HL-60 (cell line): Measurements from ENCODE around the gene S100P.

Experiments used
- DNase-seq, 2 experiments: peaks; one replicate each; pipeline ENCODE4 v3.0.0-alpha.2; 2010 to 2020; ENCODE audit warnings: low read depth in 1 of 2, low spot score in 1 of 2
- H3K27ac ChIP-seq: fragments of 250-450 bp; sonication (Bioruptor Pico); replicated peaks from 2 replicates; pipeline ENCODE4 v1.5.1; 2020; ENCODE audit warnings: mild to moderate bottlenecking, moderate library complexity
- H3K27me3 ChIP-seq: fragments of 250-450 bp; sonication (Bioruptor Pico); 2 replicates; pipeline ENCODE4 v1.5.1; 2021; ENCODE audit warnings: mild to moderate bottlenecking, moderate library complexity; ENCODE audit not compliant: insufficient read depth, poor library complexity, severe bottlenecking
- H3K4me3 ChIP-seq: replicated peaks from 2 replicates; pipeline ENCODE4 v1.5.1; 2011; ENCODE audit warnings: mild to moderate bottlenecking, control low read depth, low read length; ENCODE audit not compliant: insufficient read depth
- GABPA ChIP-seq: IDR thresholded peaks from 2 replicates; pipeline ENCODE4 v1.6.1; 2012; ENCODE audit warnings: low read depth
- POLR2AphosphoS5 ChIP-seq: IDR thresholded peaks from 2 replicates; pipeline ENCODE4 v1.6.1; 2012; ENCODE audit warnings: low read depth
- SPI1 ChIP-seq: IDR thresholded peaks from 2 replicates; pipeline ENCODE4 v1.6.1; 2012; ENCODE audit warnings: low read depth, mild to moderate bottlenecking, borderline replicate concordance
- TF ChIP-seq, protein P1 (sequence below): IDR thresholded peaks from 2 replicates; pipeline ENCODE4 v1.6.1; 2012; ENCODE audit warnings: low read depth; ENCODE audit not compliant: insufficient replicate concordance
- TF ChIP-seq, protein P2 (sequence below): IDR thresholded peaks from one replicate; pipeline ENCODE4 v1.5.1; 2011; ENCODE audit warnings: low read length, control low read depth, inconsistent platforms; ENCODE audit not compliant: insufficient read depth

S100P gene

DNA sequence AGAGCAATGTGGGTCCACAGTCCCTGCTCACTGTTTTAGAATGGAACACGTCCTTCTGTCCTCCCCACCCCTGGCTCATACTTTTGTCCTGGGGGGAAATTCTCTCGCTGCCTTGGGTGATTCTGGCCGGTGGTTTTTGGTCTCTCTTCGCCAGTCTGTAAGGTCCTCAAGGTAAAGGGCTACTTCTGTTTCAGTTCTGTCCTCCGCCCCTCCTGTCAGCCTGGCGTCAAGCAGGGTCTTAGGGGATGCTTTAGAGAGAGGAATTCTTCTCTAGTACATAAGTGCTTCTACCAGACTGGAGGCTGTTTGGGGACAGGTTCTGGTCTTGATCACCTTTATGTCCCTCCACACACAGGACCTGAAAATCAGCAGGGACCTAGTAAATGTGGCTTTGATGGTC lies 16.6 kb downstream of the S100P start:
- Histone ChIP-seq H3K27me3 (no peaks in the 10 kb centered on the region), H3K4me3 (peak overlapping the region; percentile 67), H3K27ac (peak overlapping the region; percentile 74)
- TF ChIP-seq SPI1 (no peak), POLR2AphosphoS5 (no peak), GABPA (no peak)
- TF ChIP-seq, protein P1, sequence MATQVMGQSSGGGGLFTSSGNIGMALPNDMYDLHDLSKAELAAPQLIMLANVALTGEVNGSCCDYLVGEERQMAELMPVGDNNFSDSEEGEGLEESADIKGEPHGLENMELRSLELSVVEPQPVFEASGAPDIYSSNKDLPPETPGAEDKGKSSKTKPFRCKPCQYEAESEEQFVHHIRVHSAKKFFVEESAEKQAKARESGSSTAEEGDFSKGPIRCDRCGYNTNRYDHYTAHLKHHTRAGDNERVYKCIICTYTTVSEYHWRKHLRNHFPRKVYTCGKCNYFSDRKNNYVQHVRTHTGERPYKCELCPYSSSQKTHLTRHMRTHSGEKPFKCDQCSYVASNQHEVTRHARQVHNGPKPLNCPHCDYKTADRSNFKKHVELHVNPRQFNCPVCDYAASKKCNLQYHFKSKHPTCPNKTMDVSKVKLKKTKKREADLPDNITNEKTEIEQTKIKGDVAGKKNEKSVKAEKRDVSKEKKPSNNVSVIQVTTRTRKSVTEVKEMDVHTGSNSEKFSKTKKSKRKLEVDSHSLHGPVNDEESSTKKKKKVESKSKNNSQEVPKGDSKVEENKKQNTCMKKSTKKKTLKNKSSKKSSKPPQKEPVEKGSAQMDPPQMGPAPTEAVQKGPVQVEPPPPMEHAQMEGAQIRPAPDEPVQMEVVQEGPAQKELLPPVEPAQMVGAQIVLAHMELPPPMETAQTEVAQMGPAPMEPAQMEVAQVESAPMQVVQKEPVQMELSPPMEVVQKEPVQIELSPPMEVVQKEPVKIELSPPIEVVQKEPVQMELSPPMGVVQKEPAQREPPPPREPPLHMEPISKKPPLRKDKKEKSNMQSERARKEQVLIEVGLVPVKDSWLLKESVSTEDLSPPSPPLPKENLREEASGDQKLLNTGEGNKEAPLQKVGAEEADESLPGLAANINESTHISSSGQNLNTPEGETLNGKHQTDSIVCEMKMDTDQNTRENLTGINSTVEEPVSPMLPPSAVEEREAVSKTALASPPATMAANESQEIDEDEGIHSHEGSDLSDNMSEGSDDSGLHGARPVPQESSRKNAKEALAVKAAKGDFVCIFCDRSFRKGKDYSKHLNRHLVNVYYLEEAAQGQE, result no peak
- TF ChIP-seq, protein P2, sequence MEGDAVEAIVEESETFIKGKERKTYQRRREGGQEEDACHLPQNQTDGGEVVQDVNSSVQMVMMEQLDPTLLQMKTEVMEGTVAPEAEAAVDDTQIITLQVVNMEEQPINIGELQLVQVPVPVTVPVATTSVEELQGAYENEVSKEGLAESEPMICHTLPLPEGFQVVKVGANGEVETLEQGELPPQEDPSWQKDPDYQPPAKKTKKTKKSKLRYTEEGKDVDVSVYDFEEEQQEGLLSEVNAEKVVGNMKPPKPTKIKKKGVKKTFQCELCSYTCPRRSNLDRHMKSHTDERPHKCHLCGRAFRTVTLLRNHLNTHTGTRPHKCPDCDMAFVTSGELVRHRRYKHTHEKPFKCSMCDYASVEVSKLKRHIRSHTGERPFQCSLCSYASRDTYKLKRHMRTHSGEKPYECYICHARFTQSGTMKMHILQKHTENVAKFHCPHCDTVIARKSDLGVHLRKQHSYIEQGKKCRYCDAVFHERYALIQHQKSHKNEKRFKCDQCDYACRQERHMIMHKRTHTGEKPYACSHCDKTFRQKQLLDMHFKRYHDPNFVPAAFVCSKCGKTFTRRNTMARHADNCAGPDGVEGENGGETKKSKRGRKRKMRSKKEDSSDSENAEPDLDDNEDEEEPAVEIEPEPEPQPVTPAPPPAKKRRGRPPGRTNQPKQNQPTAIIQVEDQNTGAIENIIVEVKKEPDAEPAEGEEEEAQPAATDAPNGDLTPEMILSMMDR, result no peak
- DNase-seq, result no peak

DNA sequence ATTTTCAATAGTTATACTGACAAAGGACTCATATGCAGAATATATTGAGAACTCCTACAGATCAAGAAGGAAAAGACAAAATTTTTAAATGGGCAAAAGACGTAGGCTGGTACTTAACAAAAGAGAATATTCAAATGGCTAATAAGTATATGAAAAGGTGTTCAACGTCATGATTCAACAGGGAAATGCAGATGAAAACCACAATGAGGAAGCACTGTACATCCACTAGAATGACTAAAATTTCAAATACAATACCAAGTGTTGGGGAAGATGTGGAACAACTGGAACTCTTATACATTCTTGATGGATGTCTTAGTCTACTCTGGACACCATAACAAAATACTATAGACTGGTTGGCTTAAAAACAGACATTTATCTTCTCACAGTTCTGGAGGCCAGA lies 17.3 kb downstream of the S100P start:
- no peak for DNase-seq
- no peak overlapping the region for H3K27ac ChIP-seq
- TF ChIP-seq GABPA (no peak), POLR2AphosphoS5 (no peak), SPI1 (no peak)
- TF ChIP-seq, protein P1, result no peak
- TF ChIP-seq, protein P2, result no peak
- no peaks in the 10 kb centered on the region for H3K27me3 ChIP-seq
- H3K4me3 ChIP-seq, result no peak overlapping the region

DNA sequence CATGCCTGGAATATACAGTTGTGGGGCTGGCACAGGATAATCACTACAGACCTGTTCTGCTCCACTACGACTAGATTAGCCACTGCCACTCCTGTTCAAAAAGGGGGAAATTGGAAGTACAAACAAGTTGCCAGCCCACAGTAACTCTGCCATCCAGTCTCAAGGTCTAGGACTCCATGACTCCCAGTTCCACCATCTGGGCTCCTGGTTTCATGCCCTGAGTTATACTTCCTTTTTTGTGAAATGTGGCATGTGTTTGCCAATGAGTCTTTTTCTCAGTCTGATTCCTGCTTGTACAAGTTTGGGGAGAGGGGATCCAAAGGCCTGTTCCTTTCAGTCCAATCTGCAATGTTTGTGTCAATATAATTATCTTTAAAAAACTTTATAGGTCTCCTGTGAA lies 21.3 kb downstream of the S100P start:
- no peak for TF ChIP-seq GABPA
- no peak for TF ChIP-seq POLR2AphosphoS5
- TF ChIP-seq, protein P1, result no peak
- no peak for TF ChIP-seq SPI1
- TF ChIP-seq, protein P2, result no peak
- Histone ChIP-seq H3K27me3 (no peaks in the 10 kb centered on the region), H3K4me3 (no peak overlapping the region), H3K27ac (peak overlapping the region; percentile 85)
- DNase-seq, result peak in 1 of 2 experiments; percentile 55
